Activated CD4-positive, alpha-beta memory T cell treated with anti-CD3 and anti-CD28 coated beads, Interleukin-2, amount 10 ng/mL, durations not matched to agents 7 days and 5 days (primary cell): ENCODE results near the gene CLDN12. TPM values are rescaled to one million over a fixed set of nuclear protein-coding genes. Genes with fewer than 3 reads are reported as not detected.
"Not testable (repeated sequence)": the region's sequence is repeated elsewhere in the genome, so short reads cannot be mapped to it uniquely, and the experiment has no call there.

Source experiments
- CTCF ChIA-PET: fragments of 350-600 bp; sonication (Branson Sonifier 250); formaldehyde crosslinking; loops from one replicate; lab custom pipeline; 2021; ENCODE audit warnings: antibody characterized with exemption, inconsistent platforms; lab: Charles Lee
- POLR2A ChIA-PET: fragments of 350-600 bp; sonication (Branson Sonifier 250); formaldehyde crosslinking; loops from one replicate; lab custom pipeline; 2021; ENCODE audit warnings: antibody characterized with exemption; lab: Charles Lee
- DNase-seq: peaks from one replicate; pipeline ENCODE4 v3.0.0-alpha.2; 2020
- H3K27ac Mint-ChIP-seq: one replicate; pipeline ENCODE4 v1.8.0; 2021; ENCODE audit warnings: mild to moderate bottlenecking, mixed read lengths
- H3K27me3 Mint-ChIP-seq: one replicate; pipeline ENCODE4 v1.8.0; 2021; ENCODE audit warnings: mixed read lengths
- H3K36me3 Mint-ChIP-seq: one replicate; pipeline ENCODE4 v1.8.0; 2021; ENCODE audit warnings: low read depth, mixed read lengths
- H3K4me1 Mint-ChIP-seq: one replicate; pipeline ENCODE4 v1.8.0; 2021; ENCODE audit warnings: mixed read lengths
- H3K4me3 Mint-ChIP-seq: one replicate; pipeline ENCODE4 v1.8.0; 2021; ENCODE audit warnings: mild to moderate bottlenecking, mixed read lengths
- H3K9me3 Mint-ChIP-seq: one replicate; pipeline ENCODE4 v1.8.0; 2021; ENCODE audit warnings: mixed read lengths
- total RNA-seq, 2 experiments: library from RNA; stranded (reverse); gene quantifications; one replicate each; pipeline ENCODE4 v1.2.3, GENCODE V29; 2021

Gene CLDN12
- total RNA-seq, 2 experiments from 2014 or later = 6.0 to 6.7 TPM

DNA sequence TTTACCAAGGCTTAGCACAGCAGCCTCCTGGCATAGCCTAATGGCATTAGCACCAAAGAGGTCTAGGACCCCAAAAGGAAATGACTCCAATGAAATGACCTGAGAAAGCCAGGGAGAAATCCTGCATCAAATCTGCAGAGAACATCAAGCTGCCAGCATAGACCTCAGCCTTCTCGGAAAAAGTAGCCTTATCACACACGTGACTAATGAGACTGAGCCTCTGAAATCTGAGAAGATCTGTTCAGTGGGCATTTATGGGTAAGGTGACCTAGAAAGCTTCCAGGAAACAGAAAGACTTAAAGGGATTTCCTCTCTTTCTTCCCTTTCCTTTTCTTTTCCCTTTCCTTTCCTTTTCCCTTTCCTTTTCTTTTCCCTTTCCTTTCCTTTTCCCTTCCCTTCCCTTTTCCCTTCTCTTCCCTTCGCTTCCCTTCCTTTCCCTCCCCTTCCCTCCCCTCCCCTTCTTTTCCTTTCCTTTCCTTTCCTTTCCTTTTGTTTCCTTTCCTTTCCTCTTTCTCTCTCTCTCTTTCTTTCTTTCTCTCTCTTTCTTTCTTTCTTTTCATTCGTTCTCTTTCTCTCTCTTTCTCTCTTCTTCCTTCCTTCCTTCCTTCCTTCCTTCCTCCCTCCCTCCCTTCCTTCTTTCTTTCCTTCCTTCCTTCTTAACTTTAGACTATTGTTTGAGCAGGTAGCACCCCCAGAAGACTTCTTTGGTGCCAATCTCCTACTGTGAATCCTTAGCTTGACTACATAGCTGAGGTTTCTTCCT, 43.1 kb downstream of the CLDN12 start:
- ChIA-PET CTCF (interaction anchor here (1.6 kb wide), 1 partner anchor 9 kb away, joined by 5 read pairs; no protein-coding TSS in a partner anchor), POLR2A (no interaction called here)
- Mint-ChIP-seq H3K36me3 (no peaks in the 10 kb centered on the region), H3K4me1 (no peaks in the 10 kb centered on the region), H3K9me3 (no peaks in the 10 kb centered on the region), H3K27ac (no peak overlapping the region), H3K4me3 (no peak overlapping the region), H3K27me3 (no peaks in the 10 kb centered on the region)
- DNase-seq = no peak

- Mint-ChIP-seq H3K9me3 (no peaks in the 10 kb centered on the region), H3K27me3 (peaks cover 12% of the 10 kb centered on the region), H3K36me3 (no peaks in the 10 kb centered on the region), H3K4me3 (no peak overlapping the region), H3K4me1 (peaks cover 4% of the 10 kb centered on the region), H3K27ac (no peak overlapping the region)
- CTCF ChIA-PET = interaction anchor here (1.4 kb wide), 1 partner anchor 299 kb away, joined by 4 read pairs; the partner anchor contains the start of gene STEAP1
- POLR2A ChIA-PET = no interaction called here
- DNase-seq = no peak
These were observed 50.1 kb downstream of the CLDN12 start for GRCh38 chr7:90453259-90453891.

GRCh38 chr7:90453931-90454330, 50.7 kb downstream of the CLDN12 start:
- ChIA-PET CTCF (no interaction called here), POLR2A (no interaction called here)

DNA sequence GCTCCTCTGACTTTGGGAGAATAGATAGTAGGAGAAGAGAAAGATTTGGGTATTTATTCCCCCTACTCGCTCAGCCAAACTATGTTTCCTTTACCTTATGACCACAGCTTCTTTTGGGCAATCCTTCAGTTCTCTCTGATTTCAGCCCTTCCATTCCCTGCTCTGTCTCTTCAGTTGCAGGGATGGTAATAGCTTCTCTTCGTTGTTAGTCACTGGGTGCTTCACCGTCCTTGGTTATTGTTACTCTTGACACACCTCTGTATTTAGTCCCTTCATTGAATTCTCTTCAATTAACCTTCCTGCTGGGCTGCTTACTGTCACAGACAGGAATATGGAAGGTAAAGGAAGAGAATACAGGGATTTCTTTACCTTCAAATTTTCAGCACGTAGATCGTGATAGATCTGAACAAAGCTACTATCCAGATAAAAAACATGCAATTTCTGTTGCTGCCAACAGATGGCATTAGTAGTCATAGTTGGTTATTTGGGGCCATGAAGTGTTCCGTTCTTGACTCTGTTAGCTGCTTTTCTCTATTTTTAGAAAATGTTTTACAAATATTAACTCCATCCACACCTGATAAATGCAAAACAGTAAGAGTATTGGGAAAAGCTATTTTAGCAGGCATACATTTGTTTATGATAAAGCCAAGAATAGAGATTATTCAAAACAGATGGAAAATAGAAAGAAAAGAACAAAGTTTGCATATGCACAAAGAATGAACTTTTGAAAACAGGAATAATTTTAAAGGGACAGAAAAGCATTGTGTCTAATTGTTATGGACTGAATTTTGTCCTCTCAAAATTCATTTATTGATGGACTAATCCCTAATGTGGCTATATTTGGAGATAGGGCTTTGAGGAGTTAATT, 52.1 kb downstream of the CLDN12 start:
- peaks cover 4% of the 10 kb centered on the region for H3K4me1 Mint-ChIP-seq
- ChIA-PET POLR2A (no interaction called here), CTCF (interaction anchor here (0.7 to 1.4 kb wide), 5 partner anchors 10 to 579 kb away, joined by 3 to 8 read pairs (median 5); no protein-coding TSS in a partner anchor)
- no peaks in the 10 kb centered on the region for H3K9me3 Mint-ChIP-seq
- H3K36me3 Mint-ChIP-seq = no peaks in the 10 kb centered on the region
- H3K4me3 Mint-ChIP-seq = no peak overlapping the region
- DNase-seq = no peak
- no peak overlapping the region for H3K27ac Mint-ChIP-seq
- peaks cover 12% of the 10 kb centered on the region for H3K27me3 Mint-ChIP-seq

More at GRCh38 chr7:90453931-90454330, 50.7 kb downstream of the CLDN12 start:
- peaks cover 4% of the 10 kb centered on the region for H3K4me1 Mint-ChIP-seq
- no peaks in the 10 kb centered on the region for H3K9me3 Mint-ChIP-seq
- no peaks in the 10 kb centered on the region for H3K36me3 Mint-ChIP-seq
- no peak overlapping the region for H3K4me3 Mint-ChIP-seq
- DNase-seq = no peak
- H3K27ac Mint-ChIP-seq = no peak overlapping the region
- peaks cover 12% of the 10 kb centered on the region for H3K27me3 Mint-ChIP-seq

DNA sequence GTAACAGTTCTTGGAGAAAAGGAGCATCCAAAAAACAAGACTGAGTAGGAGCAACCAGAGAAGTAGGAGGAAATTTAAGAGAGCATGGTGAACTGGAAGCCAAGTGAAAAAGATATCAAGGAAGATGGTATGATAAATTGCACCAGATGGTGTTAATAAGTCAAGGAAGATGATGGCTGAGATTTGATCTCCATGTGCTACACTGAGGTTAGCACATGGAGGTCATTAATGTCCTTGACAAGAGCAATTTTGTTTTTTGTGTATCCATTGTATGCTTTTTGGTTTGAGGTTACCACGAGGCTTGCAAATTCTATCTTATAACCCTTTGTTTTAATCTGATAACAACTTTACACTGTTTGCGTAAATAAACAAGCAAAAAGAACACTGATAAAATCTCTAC, 54.8 kb downstream of the CLDN12 start:
- H3K4me1 Mint-ChIP-seq = peaks cover 4% of the 10 kb centered on the region
- H3K4me3 Mint-ChIP-seq = no peak overlapping the region
- DNase-seq = no peak
- H3K36me3 Mint-ChIP-seq = no peaks in the 10 kb centered on the region
- H3K27me3 Mint-ChIP-seq = peaks cover 12% of the 10 kb centered on the region
- H3K27ac Mint-ChIP-seq = no peak overlapping the region
- CTCF ChIA-PET = no interaction called here
- POLR2A ChIA-PET = no interaction called here
- no peaks in the 10 kb centered on the region for H3K9me3 Mint-ChIP-seq

- H3K27ac Mint-ChIP-seq = no peak overlapping the region
- H3K4me1 Mint-ChIP-seq = peaks cover 7% of the 10 kb centered on the region
- DNase-seq = no peak
- ChIA-PET POLR2A (no interaction called here), CTCF (no interaction called here)
- no peak overlapping the region for H3K4me3 Mint-ChIP-seq
- peaks cover 12% of the 10 kb centered on the region for H3K27me3 Mint-ChIP-seq
- H3K9me3 Mint-ChIP-seq = peaks cover 4% of the 10 kb centered on the region
- H3K36me3 Mint-ChIP-seq = peaks cover 3% of the 10 kb centered on the region
These were observed 56.6 kb downstream of the CLDN12 start for GRCh38 chr7:90459888-90460287.

- peaks cover 5% of the 10 kb centered on the region for H3K27me3 Mint-ChIP-seq
- H3K27ac Mint-ChIP-seq = no peak overlapping the region
- H3K4me1 Mint-ChIP-seq = peaks cover 4% of the 10 kb centered on the region
- peaks cover 3% of the 10 kb centered on the region for H3K36me3 Mint-ChIP-seq
- ChIA-PET POLR2A (no interaction called here), CTCF (no interaction called here)
- no peak overlapping the region for H3K4me3 Mint-ChIP-seq
- H3K9me3 Mint-ChIP-seq = peaks cover 12% of the 10 kb centered on the region
- DNase-seq = no peak
These were observed 58.0 kb downstream of the CLDN12 start for GRCh38 chr7:90461219-90461618.

DNA sequence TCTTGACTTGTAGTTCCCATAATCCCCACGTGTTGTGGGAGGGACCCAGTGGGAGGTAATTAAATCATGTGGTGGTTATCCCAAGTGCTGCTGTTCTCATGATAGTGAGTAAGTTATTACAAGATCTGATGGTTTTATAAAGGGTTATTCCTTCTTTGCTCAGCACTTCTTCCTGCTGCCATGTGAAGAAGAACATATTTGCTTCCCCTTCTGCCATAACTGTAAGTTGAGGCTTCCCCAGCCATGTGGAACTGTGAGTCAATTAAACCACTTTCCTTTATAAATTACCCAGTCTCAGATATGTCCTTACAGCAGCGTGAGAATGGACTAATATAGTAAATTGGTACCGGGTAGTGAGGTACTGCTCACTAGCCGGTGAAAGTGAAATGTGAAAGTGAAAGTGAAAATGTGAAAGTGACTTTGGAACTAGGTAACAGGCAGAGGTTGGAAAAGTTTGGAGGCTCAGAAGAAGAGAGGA, 59.9 kb downstream of the CLDN12 start:
- DNase-seq, CTCF ChIA-PET, H3K36me3 Mint-ChIP-seq, H3K4me1 Mint-ChIP-seq, POLR2A ChIA-PET, H3K4me3 Mint-ChIP-seq, H3K27me3 Mint-ChIP-seq, H3K27ac Mint-ChIP-seq: not testable (repeated sequence)
- H3K9me3 Mint-ChIP-seq = peaks cover 12% of the 10 kb centered on the region

Other genes starting within 250 kb of the CLDN12 start
- under 1 TPM; 0.25 to 0.53 TPM for gene STEAP1, start 249.0 kb upstream of the CLDN12 start, total RNA-seq
- gene STEAP2, start 191.7 kb upstream of the CLDN12 start, total RNA-seq = under 1 TPM in 1 of 2 experiments, not detected in 1; 0.05 TPM
- gene CFAP69, start 158.3 kb upstream of the CLDN12 start, total RNA-seq = not detected
- gene FAM237B, start 82.2 kb upstream of the CLDN12 start, total RNA-seq = not detected
- gene GTPBP10, start 56.7 kb upstream of the CLDN12 start, total RNA-seq = 10 to 100 TPM; 26.6 to 28.3 TPM
- not detected for gene PTTG1IP2, start 66.2 kb downstream of the CLDN12 start, total RNA-seq
- not detected for gene CDK14, start 192.9 kb downstream of the CLDN12 start, total RNA-seq